WTC11 (cell line): Measurements from ENCODE around the gene TFPT.

Source experiments
- AFF4 ChIP-seq: sonication (generic); formaldehyde crosslinking; IDR thresholded peaks from 2 replicates; pipeline ENCODE4 v1.8.1; 2023; ENCODE audit warnings: mild to moderate bottlenecking, missing genetic modification reagents, borderline replicate concordance
- CREB1 ChIP-seq: sonication (generic); formaldehyde crosslinking; IDR thresholded peaks from 2 replicates; pipeline ENCODE4 v1.8.0; 2023; ENCODE audit warnings: mild to moderate bottlenecking, missing genetic modification reagents
- CTCF ChIP-seq: fragments of 200-600 bp; IDR thresholded peaks from 2 replicates; pipeline ENCODE4 v1.8.0; 2022; ENCODE audit warnings: antibody characterized with exemption
- ESRRA ChIP-seq: sonication (generic); formaldehyde crosslinking; IDR thresholded peaks from 2 replicates; pipeline ENCODE4 v1.8.1; 2022; ENCODE audit warnings: mild to moderate bottlenecking, missing genetic modification reagents, borderline replicate concordance
- MAX ChIP-seq: sonication (generic); formaldehyde crosslinking; IDR thresholded peaks from 2 replicates; pipeline ENCODE4 v1.8.0; 2022; ENCODE audit warnings: mild to moderate bottlenecking, missing genetic modification reagents
- OVOL2 ChIP-seq: fragments of 250-450 bp; sonication (Bioruptor Pico); IDR thresholded peaks from 2 replicates; pipeline ENCODE4 v1.9.0; 2021; ENCODE audit warnings: mild to moderate bottlenecking, borderline replicate concordance
- SP1 ChIP-seq: sonication (generic); formaldehyde crosslinking; conservative IDR thresholded peaks from 2 replicates; pipeline ENCODE4 v1.8.1; 2022; ENCODE audit warnings: missing genetic modification reagents
- TCF7 ChIP-seq: sonication (generic); formaldehyde crosslinking; IDR thresholded peaks from 2 replicates; pipeline ENCODE4 v1.8.0; 2022; ENCODE audit warnings: mild to moderate bottlenecking, low read depth, missing genetic modification reagents, moderate library complexity

- TF ChIP-seq MAX (CRISPR knock-in tag) (no peak), OVOL2 (CRISPR knock-in tag) (no peak), ESRRA (CRISPR knock-in tag) (no peak), CTCF (no peak), TCF7 (CRISPR knock-in tag) (no peak), SP1 (CRISPR knock-in tag) (peak; percentile 82), CREB1 (CRISPR knock-in tag) (no peak), AFF4 (CRISPR knock-in tag) (no peak)
Observed at GRCh38 chr19:54136864-54137698, 21.6 kb upstream of the TFPT start.
